Stimulated activated CD4-positive, alpha-beta T cell treated with anti-CD3 and anti-CD28 coated beads, Interleukin-2, amount 100 ng/mL, for 48 hours (primary cell): Measurements from ENCODE around the gene GABRA5.
"Not testable (repeated sequence)": the region's sequence is repeated elsewhere in the genome, so short reads cannot be mapped to it uniquely, and the experiment has no call there.

Experiments
- DNase-seq, 2 donors: peaks; one replicate each; pipeline ENCODE4 v3.0.0-alpha.2; 2020

Gene GABRA5

DNA sequence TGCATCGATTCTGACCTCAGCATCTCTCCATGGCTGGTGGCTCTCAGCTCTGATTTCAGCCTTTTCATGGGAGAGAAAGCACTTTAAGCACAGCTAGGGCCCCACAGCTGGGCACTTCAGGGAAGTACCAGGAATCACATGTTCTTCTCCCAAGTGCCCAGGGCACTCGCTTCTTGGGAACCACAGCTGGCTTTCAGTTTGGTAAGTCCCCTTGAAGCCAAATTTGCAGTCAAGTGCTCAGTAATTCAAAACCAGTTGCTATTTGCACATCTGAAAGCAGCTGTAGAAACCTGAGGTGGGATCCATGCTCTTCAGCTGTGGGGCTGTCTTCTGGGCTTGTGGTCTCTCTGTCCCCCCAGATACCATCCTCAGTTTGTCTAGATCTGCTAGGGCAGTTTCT lies 12.8 kb downstream of the GABRA5 start:
- DNase-seq: no peak

DNA sequence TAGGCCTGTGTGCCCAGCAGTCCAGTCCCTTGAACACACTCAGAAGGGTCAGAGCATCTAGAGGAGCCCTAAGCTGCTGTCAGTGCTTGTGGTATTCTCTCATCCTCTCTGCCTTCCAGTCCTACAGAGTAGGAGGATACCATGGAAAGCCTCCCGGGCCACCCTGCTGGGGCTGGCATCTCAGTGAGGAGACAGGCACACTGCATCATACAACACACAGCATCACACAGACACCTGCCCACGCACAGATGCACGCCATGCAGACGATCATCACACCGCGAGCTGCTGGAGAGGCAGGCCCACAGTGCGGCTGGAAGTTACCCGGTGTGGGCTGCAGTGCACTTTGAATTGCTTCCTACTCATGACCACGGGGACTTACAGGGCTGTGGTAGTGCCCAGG lies 15.2 kb downstream of the GABRA5 start:
- DNase-seq: no peak

DNA sequence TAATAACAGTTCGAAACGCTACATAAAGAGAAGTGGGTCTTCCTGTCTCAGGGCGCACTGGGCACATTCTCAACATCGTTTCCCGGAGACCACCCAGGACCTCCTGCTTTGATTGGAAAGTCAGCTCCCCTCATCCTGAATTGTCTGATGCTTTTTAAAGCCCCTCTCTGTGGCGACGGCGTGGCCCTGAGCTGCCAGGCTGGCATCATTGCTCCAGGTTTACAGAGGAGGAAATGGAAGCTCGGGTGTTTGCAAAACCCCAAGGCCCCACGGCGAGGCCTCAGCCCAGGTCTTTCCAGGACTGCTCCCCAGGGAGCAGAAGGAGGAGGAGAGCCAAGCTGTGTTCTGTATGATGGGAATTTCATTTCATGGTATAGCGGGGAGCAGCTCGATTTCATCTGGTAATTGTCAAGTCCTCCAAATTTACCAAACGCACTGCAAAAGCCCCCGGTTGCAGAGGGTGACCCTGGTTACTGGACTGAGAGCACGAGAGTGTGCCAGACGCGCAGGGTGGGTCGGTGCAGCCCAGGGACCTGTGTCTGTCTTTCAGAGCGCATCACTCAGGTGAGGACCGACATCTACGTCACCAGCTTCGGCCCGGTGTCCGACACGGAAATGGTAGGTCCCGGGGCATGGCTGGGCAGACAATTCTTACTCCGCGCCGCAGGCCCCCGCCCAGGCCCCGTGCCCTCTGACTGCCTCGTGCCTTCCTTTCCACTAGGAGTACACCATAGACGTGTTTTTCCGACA lies 15.9 kb downstream of the GABRA5 start:
- DNase-seq: no peak

- no peak for DNase-seq
Observed at GRCh38 chr15:26883466-26883865, 16.6 kb downstream of the GABRA5 start.

DNA sequence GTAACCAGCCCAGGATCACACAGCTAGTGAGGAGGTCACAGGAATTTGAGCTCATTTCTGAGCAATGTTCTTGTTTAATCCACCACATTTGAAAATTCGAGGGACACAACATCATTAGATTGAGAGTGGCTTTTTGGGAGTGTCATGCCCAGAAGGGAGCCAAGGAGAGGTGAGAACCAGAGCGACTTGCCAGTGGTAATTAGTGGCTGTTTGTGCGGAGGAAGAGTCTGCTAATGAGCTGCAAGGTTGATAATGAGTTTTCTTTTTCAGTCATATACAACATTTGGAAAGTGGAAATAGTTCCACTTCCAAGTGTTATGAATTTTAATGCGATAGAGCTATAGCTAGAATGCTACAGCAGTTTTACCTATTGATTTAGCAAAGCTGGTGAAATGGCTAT lies 19.7 kb downstream of the GABRA5 start:
- no peak for DNase-seq

DNA sequence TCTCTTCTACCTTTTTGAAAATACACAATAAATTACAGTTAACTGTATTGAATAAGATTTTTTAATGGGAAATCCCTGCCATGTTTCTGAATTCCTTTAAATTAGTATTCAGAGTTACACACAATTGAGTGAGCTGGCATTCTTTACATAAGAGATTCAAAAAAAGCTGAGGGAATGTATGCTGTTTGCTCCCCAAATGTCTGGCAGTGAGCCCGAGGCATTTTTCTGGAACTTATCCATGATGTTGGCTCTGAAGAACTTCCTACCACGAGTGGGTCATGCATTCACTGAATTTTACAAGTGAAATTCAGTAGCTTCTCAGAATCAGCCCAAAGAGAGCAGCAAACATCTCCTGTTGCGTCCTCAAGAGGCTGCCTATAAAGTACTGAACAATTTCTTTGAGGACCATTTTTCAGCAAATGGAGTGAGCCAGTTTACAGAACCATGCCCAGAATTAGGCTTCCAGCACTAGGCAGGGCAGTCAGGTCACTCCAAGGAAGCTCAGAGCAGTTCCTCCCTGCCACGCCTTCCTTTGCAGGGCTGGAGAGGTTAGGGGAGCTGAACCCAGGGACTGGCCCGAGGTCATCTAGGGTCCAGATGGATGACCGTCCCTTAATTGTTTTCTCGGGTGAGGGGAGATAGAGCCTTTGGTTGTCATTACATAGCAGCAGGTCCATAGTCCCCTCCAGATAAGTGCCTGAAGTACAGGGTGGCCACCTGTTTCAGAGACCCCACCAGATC lies 21.2 kb downstream of the GABRA5 start:
- DNase-seq: no peak

- DNase-seq: no peak
Observed at GRCh38 chr15:26888761-26889160, 21.9 kb downstream of the GABRA5 start.

DNA sequence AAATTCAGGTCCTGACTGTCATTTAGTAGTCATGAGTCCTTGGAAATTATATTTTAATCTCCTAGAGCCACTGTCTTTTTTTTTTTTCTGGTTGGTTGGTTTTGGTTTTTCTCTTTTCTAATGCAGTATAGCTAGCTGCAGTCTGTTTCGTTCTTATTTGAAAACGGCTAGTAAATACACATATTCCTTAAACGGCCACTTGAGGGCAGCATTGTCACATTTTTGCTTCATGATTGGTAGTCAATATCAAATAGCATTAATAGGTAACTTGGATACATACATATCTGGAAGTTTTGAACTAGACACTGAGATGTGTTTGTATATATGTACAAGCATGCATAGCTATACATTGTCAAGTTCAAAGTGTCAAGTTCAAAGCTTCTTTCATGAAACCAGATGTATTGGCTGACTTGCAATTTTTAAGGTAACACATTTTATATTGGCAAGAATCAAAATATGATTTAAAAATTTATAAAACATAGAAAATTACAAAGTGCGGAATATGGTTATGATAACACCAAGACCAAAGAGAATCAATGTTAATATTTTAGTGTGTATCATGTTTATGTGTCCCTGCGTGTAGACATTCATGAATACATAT lies 22.5 kb downstream of the GABRA5 start:
- DNase-seq: peak; percentile 51 to 58

GRCh38 chr15:26890451-26890850 lies 23.6 kb downstream of the GABRA5 start:
- DNase-seq: no peak

DNA sequence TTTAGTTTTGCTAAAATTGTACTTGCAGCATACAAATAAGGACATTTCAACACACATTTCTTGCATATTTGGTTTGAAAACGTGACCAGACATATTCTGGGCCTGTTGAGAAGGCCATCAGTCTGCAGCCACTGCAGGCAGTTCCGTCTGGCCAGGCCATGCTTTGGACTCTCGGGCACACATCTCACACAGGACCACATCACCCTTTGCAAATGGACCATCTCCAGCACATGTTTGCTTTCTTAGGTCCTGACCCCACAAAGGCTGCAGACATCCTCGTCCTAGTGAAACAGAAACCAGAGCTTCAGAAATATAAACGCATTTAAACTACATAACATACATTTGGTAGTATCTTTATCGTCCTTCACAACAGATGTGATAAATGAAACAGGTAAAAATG lies 24.1 kb downstream of the GABRA5 start:
- no peak for DNase-seq

DNA sequence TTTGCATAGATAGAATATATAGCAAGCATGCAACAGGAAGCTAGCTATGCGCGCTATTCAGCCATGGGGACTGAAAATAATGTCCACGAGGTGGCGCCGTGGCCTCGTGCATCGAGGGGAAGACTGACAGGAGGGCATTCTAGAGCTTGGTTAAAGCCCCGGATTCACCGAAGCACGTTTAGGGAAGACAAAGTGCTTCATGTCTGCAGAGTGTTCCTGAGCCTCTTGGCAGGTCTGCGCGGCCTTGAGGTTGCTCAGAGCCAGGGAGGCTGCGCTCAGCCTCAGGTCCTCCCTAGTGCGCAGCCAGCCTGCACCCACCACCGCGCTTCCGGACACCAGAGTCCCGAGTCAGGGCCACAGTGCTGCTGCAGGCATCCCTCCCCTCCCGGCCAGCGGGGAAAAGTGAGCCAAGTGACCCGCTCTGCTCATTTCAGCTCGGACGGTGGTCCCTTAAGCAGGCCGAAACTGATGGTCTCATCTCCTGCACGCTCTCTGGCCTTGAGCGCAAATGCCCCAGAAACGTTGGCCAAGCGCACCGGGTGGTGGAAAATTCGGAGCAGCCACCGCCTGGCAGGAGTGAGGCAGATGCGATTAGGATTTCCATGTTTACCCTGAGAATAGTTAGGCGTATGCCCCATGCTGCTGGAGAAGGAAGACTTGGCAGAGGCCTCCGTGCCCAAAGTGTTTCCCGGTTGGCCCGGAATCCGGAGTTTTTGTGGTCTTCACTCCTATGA lies 24.8 kb downstream of the GABRA5 start:
- peak; percentile 52 to 53 for DNase-seq

DNA sequence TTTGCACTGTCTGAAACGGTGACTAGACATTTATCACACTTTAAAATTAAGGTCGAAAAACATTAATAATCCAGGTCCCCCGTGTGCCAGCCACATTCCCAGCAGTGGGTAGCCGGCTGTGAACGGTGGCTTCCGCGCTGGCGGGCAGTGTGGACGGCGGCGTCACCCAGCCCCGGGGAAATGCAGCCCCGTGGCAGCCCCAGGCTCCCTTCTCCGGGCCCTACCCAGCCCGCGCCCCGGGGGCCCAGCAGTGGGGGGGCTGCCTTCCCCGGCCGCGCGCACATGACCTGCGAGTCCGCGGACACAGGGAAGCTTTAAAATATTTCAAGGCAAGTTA lies 25.3 kb downstream of the GABRA5 start:
- no peak for DNase-seq

GRCh38 chr15:26892678-26893077 lies 25.8 kb downstream of the GABRA5 start:
- no peak for DNase-seq

GRCh38 chr15:26893351-26894065 lies 26.6 kb downstream of the GABRA5 start:
- DNase-seq: no peak

- DNase-seq: no peak
Observed at GRCh38 chr15:26894181-26894580, 27.3 kb downstream of the GABRA5 start.

DNA sequence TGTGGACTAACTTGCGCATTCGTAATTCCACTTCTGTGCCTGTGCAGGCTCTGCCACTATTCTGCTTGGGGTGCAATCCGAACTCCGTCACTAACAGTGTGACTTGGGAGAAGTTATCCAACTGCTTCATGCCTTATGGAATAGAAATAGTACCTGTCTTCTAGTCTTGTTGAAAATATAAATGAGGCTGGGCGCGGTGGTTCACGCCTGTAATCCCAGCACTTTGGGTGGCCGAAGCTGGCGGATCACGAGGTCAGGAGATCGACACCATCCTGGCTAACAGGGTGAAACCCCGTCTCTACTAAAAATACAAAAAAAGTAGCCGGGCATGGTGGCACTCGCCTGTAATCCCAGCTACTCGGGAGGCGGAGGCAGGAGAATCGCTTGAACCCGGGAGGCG lies 28.5 kb downstream of the GABRA5 start:
- DNase-seq: not testable (repeated sequence)

GRCh38 chr15:26899658-26900057 lies 32.8 kb downstream of the GABRA5 start:
- no peak for DNase-seq

DNA sequence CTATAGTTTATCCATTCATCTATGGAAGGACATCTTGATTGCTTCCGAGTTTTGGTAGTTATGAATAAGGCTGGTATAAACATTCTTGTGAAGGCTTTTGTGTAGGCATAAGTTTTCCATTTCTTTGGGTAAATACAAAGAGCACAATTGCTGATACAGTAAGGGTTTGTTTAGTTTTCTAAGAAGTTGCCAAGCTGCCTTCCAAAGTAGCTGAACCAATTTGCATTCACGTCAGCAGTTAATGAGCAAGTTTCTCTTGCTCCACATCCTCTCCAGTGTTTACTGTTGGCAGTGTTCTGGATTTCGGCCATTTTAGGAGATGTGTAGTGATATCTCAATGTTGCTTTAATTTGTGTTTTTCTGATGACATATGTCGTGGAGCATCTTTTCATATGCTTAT lies 34.2 kb downstream of the GABRA5 start:
- no peak for DNase-seq

DNA sequence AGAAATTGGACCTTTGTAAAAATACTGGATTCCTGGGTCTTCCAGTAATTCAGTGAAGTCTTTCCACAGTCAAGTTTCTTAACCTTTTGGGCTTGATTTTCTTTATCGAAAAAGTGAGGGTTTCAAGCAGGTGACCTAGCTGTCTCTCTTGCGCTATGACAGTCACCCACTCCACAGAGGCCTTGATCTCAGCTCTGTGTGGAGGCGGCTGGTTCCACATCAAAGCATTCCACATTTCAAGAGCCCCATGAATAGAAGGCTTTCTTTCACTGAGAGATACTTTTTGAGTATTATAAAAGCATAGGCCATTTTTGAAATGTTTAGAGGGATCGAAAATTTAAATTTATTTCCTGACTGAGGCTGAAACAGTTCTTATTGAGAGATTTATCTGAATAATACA lies 43.9 kb downstream of the GABRA5 start:
- no peak for DNase-seq

GRCh38 chr15:26921433-26921832 lies 54.6 kb downstream of the GABRA5 start:
- no peak for DNase-seq

GRCh38 chr15:26926081-26926480 lies 59.2 kb downstream of the GABRA5 start:
- DNase-seq: no peak

- no peak for DNase-seq
Observed at GRCh38 chr15:26928051-26928450, 61.2 kb downstream of the GABRA5 start.

- no peak for DNase-seq
Observed at GRCh38 chr15:26929588-26929987, 62.7 kb downstream of the GABRA5 start.
